Activated CD4-positive, alpha-beta T cell treated with anti-CD3 and anti-CD28 coated beads, Interleukin-2, Interleukin-6, amounts not matched to agents 100 ng/mL and 50 ng/mL, durations not matched to agents 16 hours and 8 hours (primary cell): ENCODE measurements around the gene ZNF488.

ENCODE experiments used
- DNase-seq: peaks from one replicate; pipeline ENCODE4 v3.0.0-alpha.2; 2020

Gene ZNF488

GRCh38 chr10:47326927-47327330 is 57.2 kb downstream of the ZNF488 start:
- no peak for DNase-seq

GRCh38 chr10:47326306-47326926 is 57.7 kb downstream of the ZNF488 start:
- no peak for DNase-seq

- no peak for DNase-seq
Measured at GRCh38 chr10:47325303-47326291, 58.5 kb downstream of the ZNF488 start.

GRCh38 chr10:47323636-47324296 is 60.3 kb downstream of the ZNF488 start:
- DNase-seq = no peak

GRCh38 chr10:47323087-47323486 is 61.0 kb downstream of the ZNF488 start:
- no peak for DNase-seq

GRCh38 chr10:47322300-47323061 is 61.6 kb downstream of the ZNF488 start, which contains the start of gene GDF2:
GDF2 (plus strand) TSS chr10:47322454; CDS start chr10:47322669, 215 bp downstream.
- no peak for DNase-seq

GRCh38 chr10:47321521-47322195 is 62.4 kb downstream of the ZNF488 start:
- DNase-seq = no peak

- no peak for DNase-seq
Measured at GRCh38 chr10:47320812-47321211, 63.3 kb downstream of the ZNF488 start.

GRCh38 chr10:47319784-47320183 is 64.3 kb downstream of the ZNF488 start:
- DNase-seq = no peak

- no peak for DNase-seq
Measured at GRCh38 chr10:47318706-47319105, 65.4 kb downstream of the ZNF488 start.

- no peak for DNase-seq
Measured at GRCh38 chr10:47317251-47317650, 66.8 kb downstream of the ZNF488 start.

GRCh38 chr10:47316131-47316530 is 68.0 kb downstream of the ZNF488 start:
- DNase-seq = no peak
